G401.6 (cell line): ENCODE measurements around the gene UNC13C.

ENCODE experiments used
- FAIRE-seq: peaks from 2 replicates; lab custom pipeline; 2012; peaks lifted over from hg19 to GRCh38; lab: Jason Lieb, UNC

UNC13C gene

DNA sequence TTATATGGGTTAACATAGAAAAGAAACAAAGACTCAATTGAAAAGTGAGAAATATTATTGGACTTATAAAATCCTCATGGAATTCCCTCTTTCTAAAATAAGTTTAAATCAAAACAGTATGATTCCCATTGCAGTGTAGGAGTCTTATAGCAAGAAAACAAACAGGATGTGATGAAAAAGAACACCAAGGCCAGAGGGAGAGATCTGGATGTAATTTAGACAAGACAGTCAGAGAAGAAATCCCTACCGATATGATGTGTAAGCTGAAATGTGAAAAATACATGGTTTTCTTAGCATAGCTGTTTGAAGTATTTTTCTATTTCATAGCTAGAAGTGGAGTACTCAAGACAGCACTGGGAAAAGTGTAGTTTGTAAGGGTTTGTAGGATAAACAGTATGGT is 697.0 kb downstream of the UNC13C start:
- no peak for FAIRE-seq

DNA sequence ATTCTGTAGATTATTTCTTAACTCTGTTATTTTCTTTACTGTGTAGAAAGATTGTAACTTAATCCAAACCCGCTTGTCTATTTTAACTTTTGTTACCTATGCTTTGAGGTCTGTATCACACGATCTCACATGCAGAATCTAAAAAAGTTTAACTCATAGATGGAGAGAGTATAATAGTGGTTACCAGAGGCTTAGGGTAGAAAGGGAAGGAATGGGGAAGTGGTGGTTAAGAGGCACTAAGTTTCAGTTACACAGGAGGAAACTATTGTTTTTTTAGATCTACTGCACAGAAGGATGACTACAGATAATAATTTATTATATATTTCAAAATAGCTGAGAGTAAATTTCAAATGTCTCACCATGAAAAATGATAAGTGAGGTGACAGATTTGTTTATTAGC is 703.3 kb downstream of the UNC13C start:
- FAIRE-seq, result no peak
